ENCODE results near the gene ZNF326.
"Not testable (repeated sequence)": the region's sequence is repeated elsewhere in the genome, so short reads cannot be mapped to it uniquely, and the experiment has no call there.

ZNF326 gene

DNA sequence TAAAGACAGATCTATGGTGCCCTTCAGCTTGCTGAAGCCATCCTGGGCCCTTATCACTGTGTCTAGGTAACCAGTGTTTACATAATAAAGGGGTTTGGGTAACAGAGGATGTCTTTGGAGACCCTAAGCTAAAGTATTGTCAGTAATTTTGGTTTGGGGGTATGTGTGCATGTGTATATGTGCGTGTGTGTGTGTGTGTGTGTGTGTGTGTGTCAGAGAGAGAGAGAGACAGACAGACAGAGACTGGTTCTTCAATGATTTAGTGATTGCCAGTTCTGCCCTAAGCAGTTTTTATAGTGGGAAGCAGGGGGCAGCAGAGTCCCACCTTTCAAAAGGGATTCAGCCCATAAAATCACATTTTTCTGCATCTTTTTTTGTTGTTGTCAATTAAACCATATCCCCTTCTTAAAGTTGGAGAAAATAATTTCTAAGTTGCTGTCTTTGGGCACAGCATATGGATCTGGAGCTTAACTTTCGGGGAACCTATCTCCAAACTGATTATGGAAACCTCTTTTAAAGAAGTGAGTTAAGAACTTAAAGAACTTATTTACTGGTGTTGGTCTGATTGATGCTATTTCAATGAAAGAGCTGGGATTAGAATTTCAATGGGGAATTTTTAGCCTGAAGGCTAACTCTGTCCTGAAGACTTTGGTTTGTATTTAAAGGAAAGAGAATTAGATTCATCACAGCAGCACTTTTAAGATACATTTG lies 51.1 kb downstream of the ZNF326 start:
- TF ChIP-seq, protein P1, sequence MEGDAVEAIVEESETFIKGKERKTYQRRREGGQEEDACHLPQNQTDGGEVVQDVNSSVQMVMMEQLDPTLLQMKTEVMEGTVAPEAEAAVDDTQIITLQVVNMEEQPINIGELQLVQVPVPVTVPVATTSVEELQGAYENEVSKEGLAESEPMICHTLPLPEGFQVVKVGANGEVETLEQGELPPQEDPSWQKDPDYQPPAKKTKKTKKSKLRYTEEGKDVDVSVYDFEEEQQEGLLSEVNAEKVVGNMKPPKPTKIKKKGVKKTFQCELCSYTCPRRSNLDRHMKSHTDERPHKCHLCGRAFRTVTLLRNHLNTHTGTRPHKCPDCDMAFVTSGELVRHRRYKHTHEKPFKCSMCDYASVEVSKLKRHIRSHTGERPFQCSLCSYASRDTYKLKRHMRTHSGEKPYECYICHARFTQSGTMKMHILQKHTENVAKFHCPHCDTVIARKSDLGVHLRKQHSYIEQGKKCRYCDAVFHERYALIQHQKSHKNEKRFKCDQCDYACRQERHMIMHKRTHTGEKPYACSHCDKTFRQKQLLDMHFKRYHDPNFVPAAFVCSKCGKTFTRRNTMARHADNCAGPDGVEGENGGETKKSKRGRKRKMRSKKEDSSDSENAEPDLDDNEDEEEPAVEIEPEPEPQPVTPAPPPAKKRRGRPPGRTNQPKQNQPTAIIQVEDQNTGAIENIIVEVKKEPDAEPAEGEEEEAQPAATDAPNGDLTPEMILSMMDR (conservative IDR thresholded peaks at IDR 0.05; ENCODE audit: control insufficient read depth, insufficient read depth, low read depth, low read length): peak; percentile 64
- peak; percentile 16 for DNase-seq (ENCODE audit: low read depth)
- H3K4me3 ChIP-seq (ENCODE audit: control insufficient read depth, low read depth, low read length): no peak overlapping the region

DNA sequence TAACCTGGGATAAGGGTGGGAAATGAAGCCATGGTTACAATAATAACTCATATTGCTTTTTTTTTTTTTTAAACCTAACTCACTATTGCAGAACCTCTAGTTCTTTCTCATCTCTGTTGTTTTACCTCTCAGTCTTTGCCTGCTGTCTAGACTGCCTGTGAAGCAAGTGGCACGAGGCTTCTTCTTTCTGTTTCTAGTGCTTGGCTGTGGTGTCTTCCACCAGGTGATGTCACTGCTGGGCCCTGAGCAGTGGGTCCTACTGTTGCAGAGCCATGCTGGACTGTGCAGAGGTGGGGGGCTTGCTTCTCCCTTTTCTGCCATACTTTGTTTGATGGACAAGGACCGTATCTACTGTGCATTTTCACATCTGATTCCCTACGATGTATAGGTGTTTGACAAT lies 51.7 kb downstream of the ZNF326 start:
- H3K4me3 ChIP-seq (ENCODE audit: control insufficient read depth, low read depth, low read length): no peak overlapping the region
- DNase-seq (ENCODE audit: low read depth): no peak
- TF ChIP-seq, protein P1 (conservative IDR thresholded peaks at IDR 0.05; ENCODE audit: control insufficient read depth, insufficient read depth, low read depth, low read length): no peak

DNA sequence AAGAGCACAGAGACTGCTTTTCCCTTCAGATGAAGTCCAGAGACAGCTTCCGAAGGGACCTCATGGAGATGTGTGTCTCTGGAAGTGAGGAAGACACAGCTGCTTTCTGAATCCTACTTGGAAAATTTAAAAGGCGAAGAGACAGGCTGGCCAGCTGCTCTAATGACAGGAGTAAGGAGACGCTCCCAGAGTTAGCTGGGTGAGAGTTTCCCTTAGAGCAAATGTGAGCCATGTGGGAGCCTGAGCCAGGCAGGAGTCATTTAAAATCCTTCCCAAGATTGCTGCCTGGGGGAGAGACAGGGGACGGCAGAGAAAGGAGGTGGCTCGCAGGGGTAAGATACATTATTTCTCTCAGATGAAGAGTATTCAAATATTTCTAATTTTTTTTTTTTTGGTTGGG lies 53.1 kb downstream of the ZNF326 start:
- TF ChIP-seq, protein P1 (conservative IDR thresholded peaks at IDR 0.05; ENCODE audit: control insufficient read depth, insufficient read depth, low read depth, low read length): no peak
- no peak overlapping the region for H3K4me3 ChIP-seq (ENCODE audit: control insufficient read depth, low read depth, low read length)
- DNase-seq (ENCODE audit: low read depth): no peak

DNA sequence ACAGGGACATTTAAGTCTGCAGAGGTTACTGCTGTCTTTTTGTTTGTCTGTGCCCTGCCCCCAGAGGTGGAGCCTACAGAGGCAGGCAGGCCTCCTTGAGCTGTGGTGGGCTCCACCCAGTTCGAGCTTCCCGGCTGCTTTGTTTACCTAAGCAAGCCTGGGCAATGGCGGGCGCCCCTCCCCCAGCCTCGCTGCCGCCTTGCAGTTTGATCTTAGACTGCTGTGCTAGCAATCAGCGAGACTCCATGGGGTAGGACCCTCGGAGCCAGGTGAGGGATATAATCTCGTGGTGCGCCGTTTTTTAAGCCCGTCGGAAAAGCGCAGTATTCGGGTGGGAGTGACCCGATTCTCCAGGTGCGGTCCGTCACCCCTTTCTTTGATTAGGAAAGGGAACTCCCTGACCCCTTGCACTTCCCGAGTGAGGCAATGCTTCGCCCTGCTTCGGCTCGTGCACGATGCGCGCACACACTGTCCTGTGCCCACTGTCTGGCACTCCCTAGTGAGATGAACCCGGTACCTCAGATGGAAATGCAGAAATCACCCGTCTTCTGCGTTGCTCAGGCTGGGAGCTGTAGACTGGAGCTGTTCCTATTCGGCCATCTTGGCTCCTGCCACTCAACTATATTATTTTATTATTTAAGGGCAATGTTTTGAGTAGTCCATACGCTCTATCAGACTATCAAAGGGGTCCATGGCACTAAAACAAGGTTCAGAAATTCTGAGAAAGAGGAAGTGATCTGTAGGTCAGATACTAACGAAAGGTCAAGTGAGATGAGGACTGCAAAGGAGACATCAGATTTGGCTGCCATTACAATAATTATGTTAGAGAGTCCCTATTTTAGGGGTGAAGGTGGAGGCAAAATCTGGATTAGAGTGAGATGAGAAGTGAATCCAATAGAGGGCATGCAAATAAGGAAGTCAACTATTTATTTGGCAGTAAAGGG lies 68.1 kb downstream of the ZNF326 start:
- DNase-seq (ENCODE audit: low read depth); H3K4me3 ChIP-seq (ENCODE audit: control insufficient read depth, low read depth, low read length): not testable (repeated sequence)

DNA sequence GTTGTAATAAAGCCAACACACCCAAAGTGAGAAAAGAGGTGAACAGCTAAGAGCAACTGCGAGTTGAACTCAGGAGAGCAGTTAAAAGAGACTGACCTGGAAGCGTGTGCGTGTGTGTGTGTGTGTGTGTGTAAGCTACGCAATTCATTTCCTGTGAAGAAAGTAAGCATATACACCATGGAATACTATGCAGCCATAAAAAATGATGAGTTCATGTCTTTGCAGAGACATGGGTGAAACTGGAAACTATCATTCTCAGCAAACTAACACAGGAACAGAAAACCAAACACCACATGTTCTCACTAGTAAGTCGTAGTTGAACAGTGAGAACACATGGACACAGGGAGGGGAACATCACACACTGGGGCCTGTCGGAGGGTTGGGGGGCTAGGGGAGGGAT lies 69.2 kb downstream of the ZNF326 start:
- H3K4me3 ChIP-seq (ENCODE audit: control insufficient read depth, low read depth, low read length); DNase-seq (ENCODE audit: low read depth): not testable (repeated sequence)

DNA sequence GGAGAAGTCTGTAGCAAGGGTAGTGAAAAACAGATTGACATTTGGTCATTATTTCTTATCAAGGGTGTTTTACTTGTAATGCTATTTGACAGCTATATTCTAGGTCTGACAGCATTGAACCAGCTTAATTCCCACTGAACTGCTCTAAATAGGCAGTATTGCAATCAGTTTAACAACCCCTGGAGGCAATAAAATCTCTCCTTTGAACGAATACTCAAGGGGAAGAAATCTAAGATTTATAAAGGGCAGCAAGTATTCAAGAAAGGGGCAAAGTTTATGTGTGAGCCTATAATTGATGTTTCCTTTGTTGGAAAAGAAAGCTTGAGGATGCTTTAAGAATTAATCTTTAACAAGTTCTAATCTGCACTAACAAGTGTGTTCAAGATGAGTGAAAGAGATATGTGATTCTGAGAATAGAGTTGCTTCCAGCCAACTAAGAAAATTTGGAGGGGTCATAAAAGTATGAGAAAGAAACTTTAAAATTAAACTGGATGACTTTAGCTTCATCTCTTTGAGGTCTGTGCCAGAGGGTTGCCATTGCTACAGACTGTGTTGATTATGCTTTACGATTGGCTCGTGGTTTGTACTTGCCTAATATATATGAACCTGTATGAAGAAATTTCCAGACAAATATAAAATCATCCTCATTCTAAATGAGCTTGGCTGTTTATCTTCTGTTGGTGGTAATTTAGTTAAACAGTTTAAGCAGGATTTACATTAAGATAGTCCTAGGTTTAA lies 72.5 kb downstream of the ZNF326 start:
- no peak overlapping the region for H3K4me3 ChIP-seq (ENCODE audit: control insufficient read depth, low read depth, low read length)
- no peak for DNase-seq (ENCODE audit: low read depth)
- TF ChIP-seq, protein P1 (conservative IDR thresholded peaks at IDR 0.05; ENCODE audit: control insufficient read depth, insufficient read depth, low read depth, low read length): no peak

DNA sequence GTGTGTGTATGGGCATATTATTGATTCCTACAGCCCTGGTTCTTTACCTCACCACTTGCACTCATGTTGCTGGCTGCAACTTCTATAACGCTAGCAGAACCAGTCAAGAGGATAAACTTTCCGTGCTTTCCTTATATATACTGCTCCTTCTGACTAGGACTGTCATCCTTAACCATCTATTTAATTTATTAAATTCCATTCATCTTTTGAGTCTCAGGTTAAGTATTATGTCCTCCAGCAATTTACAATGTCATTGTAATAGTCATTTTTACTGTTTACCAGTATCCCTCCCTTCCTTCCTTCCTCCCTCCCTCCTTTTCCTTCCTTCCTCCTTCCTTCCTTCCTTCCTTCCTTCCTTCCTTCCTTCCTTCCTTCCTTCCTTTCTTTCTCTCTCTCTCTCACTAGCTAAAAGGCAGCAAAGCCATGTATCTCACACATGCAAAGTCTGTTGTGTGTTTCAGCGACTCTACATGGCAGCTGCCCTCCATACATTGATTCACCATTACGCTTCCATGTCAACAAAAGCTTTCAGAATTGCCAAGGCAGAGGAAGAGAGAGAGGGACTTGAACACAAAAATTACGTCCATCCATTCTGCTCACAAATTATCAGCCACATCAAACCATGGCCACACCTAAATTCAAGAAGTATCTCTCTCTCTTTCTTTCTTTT lies 73.8 kb downstream of the ZNF326 start:
- TF ChIP-seq, protein P1 (conservative IDR thresholded peaks at IDR 0.05; ENCODE audit: control insufficient read depth, insufficient read depth, low read depth, low read length): no peak
- H3K4me3 ChIP-seq (ENCODE audit: control insufficient read depth, low read depth, low read length): no peak overlapping the region
- DNase-seq (ENCODE audit: low read depth): no peak
